ENCODE results near the gene SLC10A1.
A peak's percentile ranks its signal among the peaks of the same experiment; 100 is the strongest.

The SLC10A1 gene

DNA sequence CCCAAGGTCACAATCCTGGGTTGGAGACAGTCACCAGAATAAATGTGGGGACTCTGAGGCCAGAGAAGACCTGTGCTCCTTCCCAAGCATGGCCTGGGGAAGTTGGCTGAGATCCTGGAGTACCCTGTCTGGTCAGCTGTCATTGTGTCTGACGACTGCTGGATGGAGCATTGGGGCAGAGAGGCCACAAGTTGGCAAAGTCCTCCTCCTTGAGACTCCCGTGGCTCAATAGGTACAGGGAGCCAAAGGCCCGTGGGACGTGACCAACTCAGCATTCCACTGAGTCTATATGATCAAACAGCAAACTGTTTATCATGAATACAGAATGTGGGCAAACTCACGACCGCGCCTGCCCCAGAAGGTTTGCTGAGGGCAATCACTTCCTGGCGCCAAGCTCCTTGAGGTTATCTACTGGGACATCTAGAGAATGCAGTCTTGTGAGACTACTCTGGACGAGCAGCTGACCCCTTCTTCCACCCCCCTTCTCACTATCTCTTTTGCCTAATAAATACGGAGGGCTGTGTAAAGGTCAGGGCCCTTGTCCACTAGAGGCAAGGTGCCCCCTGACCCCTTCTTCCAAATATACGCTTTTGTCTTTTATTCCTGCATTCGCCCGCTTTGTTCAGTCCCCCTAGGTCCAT lies 14.3 kb upstream of the SLC10A1 start:
- no peak for DNase-seq (ENCODE audit: low read depth, low spot score)
- no peak overlapping the region for H3K27ac ChIP-seq

DNA sequence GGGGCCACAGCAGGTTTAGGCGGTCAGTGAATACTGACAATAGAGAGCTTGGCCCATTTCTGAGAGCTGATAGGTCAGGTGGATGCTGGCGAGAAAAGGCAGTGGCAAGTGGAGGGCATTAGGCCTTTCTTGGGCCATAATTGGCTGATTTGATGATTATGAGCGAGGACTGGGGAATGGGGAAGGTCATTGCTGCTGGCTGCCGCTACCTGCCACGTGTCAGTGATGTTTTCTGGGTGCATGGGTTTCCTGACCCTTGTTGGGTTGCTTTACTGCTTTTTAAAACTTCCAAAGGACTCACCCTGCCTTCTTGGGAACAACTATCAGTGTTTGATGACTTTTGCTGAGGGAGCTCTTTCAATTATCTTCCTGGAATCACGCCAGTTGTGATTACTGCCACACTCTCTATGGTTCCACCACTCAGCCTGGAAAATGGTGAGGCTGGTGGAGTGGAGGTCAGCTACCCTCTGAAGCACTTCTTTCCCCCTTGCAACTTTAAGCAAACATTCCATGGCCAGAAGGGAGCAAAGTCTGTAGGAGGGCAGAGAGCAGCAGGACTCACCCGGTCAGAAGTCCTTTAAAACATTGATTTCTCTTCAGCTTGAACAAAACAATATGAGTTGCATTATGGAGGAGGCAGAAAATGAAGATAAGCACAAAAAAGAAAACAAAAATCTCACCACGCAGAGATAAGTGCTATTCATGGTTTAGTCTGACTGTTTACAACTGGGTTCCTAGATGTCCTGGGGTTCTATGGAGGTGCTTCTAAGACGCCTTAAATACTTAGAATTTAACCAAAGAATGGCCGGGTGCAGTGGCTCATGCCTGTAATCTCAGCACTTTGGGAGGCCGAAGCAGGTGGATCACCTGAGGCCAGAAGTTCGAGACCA lies 12.1 kb upstream of the SLC10A1 start:
- no peak overlapping the region for H3K27ac ChIP-seq
- no peak for DNase-seq (ENCODE audit: low read depth, low spot score)

DNA sequence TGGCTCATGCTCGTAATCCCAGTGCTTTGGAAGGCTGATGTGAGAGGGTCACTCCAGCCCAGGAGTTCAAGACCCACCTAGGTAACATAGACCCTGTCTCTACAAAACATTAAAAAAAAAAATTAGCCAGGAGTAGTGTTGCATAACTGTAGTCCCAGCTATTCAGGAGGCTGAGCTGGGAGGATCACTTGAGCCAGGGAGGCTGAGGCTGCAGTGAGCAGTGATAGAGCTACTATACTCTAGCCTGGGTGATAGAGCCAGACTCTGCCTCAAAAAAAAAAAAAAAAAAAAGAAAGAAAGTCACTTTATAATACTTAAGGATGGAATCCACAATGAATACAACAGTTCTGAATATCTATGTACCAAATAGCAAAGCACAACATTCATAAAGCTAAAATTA lies 10.2 kb upstream of the SLC10A1 start:
- no peak for DNase-seq (ENCODE audit: low read depth, low spot score)
- H3K27ac ChIP-seq, result no peak overlapping the region

DNA sequence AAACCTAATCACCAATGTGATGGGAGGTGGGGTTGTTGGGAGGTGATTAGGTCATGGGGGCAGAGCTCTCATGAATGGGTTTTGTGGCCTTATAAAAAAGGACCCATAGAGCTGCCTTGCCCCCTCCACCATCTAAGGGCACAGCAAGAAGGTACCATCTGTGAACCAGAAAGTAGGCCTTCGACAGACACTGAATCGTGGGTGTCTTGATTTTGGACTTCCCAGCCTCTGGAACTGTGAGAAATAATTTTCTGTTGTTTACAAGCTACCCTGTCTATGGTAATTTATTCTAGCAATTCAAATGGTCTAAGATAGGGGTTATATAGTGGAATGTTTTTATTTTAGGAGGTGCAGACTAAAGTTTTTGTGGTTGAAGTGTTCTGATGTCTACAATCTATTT lies 7.9 kb upstream of the SLC10A1 start:
- no peak for DNase-seq (ENCODE audit: low read depth, low spot score)
- H3K27ac ChIP-seq, result no peak overlapping the region

DNA sequence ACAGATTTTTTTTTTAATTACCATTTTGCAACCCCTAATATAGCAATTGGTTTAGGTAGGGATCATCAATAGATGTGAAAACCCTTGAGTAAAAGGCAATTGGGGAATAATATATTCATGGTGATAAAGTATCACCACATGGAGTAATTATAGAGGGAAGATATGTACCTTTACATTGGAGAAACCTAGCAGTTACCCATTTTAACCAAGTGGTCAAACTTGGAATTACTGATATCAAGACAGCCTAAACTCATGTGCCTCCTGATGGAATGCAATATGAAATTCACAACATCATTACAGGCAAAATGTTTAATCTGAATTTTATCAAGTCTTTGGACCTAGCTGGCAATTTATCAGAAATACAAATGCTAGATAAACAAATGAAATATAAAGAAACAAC lies 6.7 kb upstream of the SLC10A1 start:
- no peak overlapping the region for H3K27ac ChIP-seq
- DNase-seq (ENCODE audit: low read depth, low spot score), result no peak

DNA sequence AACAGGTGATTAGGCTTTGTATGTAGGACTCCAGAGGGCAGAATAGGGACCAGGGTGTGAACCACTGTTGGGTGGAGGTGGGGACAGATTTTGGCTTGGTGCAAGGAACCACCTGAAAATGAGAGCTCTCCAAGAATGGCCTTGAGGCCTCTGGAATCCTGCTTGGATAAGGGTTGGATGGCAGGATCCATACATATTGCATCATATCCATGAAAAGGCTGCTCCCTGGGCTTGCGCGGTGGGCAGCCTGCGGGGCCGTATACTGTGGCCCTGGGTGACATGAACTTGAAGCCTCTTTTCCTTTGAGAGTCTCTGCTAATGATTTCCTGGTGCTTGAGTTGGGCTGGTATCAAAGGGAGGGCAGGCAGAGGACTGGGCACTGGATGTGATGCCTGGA lies 1.3 kb upstream of the SLC10A1 start:
- no peak for DNase-seq (ENCODE audit: low read depth, low spot score)
- H3K27ac ChIP-seq, result no peak overlapping the region

DNA sequence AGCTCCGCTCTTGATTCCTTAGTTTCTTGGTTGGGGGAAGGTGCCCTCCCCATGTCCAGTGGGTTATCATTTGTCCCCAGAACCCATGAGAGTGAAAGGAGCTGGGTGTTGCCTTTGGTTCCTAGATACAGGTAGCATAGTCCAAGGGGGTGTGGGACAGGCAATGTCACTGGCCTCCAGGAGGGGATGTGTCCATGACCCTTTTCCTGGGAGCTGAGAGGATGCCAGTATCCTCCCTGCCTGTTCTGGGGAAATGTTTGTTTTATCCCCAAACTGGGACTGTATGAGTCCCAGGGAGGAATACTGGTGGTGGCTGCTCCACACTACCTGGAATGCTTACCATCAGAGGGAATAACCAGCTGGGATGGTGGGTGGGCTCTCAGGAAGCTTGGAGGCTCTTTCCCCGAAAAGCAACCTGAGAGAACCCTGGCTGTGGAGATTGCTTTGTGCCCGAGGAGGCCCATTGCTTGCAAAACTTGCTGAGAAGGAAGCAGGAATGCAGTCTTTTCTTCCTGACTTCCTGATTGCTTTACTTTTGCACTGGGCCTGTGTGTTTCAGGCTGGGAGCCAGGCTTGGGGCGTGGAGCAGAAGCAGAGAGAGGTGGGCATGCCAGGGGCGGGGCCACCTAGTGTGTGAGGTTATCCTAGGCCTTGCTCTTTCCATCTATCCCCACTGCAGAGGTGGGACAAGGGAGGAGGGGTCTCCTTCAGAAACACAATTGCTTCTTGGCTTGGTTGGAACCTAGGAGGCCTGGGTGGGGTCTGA lies 715 bp upstream of the SLC10A1 start:
- no peak for DNase-seq (ENCODE audit: low read depth, low spot score)
- H3K27ac ChIP-seq, result no peak overlapping the region

DNA sequence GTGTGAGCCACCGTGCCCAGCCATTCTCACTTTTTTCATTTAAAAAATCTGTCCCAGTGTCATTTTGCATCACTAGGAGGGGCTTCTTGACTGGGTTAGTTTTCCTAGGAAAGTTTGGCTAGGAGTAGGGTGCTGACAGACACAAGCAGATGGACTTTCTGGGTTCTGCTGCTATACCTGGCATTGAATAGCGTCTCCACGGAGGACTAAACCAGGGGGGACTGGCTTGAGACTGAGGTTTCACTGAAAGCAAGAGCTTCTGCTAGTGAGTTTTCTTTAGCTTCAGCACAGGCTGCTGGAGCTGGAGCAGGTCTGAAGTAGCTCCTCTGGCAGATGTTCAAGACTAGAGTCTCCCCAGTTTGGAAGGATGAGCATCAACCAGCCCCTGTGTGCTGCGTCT lies 1.4 kb downstream of the SLC10A1 start:
- DNase-seq (ENCODE audit: low read depth, low spot score), result no peak
- H3K27ac ChIP-seq, result no peak overlapping the region

DNA sequence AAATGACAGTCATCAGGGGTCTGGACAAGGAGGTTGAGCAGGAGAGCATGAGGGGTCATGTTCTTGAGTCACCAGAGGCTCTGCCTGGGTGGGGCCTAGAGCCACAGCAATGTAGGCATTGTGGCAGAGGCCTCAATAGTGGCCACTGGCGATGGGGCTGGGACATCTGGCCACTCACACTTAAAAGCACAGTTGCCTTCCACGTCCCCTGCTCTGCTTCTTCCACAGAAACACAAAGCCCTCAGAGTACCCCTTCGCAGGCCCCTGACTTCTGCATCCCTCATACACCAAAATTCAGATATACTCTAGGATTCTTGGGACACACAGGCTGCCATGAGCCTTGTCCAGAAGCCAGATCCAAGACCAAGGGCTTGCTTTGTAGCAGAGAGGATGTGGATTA lies 2.2 kb downstream of the SLC10A1 start:
- DNase-seq (ENCODE audit: low read depth, low spot score), result no peak
- H3K27ac ChIP-seq, result no peak overlapping the region

DNA sequence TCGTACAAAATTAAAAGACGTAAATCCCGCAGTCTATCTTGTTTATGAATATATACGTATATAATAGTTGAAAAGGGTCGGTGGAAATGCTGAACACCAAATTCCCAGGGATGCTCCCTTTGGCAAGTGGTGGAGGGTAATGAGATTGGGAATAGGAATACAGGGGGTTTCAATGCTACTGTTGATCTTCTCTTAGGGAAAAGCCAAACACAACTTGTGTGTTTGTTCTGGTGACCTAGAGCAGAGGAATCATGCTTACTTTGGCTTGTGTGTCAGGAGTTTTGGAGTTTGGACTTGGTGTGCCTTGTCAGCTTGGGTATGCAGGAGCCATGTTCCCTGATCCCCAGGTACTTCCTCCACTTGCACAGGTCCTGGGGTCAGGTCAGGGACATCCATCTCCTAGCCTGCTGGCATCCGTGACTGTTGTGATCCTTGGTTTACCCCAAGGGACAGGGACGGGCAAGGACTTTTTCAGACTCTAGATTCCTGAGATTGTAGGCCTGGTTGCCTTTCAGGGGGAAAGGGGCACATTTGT lies 4.1 kb downstream of the SLC10A1 start:
- no peak overlapping the region for H3K27ac ChIP-seq
- no peak for DNase-seq (ENCODE audit: low read depth, low spot score)

DNA sequence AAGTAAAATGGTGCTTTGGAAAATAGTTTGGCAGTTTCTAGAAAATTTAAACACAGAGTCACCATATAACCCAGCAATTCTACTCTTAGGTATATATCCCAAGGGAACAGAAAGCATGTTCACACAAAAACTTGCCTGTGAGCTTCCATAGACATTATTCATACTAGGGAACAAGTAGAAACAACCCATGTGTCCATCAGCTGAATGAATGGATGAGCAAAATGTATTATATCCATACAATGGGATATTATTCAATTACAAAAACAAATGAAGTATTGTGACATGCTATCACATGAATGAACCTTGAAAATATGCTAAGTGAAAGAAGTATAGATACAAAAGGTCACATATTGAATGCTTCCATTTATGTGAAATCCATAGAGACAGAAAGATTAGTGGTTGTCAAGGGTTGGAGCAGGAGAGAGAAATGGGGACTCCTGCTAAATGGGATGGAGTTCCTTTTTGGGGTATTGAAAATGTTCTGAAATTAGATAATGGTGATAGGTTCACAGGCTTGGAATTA lies 7.9 kb downstream of the SLC10A1 start:
- peak; percentile 68 for DNase-seq (ENCODE audit: low read depth, low spot score)
- H3K27ac ChIP-seq, result peak overlapping the region; percentile 72

DNA sequence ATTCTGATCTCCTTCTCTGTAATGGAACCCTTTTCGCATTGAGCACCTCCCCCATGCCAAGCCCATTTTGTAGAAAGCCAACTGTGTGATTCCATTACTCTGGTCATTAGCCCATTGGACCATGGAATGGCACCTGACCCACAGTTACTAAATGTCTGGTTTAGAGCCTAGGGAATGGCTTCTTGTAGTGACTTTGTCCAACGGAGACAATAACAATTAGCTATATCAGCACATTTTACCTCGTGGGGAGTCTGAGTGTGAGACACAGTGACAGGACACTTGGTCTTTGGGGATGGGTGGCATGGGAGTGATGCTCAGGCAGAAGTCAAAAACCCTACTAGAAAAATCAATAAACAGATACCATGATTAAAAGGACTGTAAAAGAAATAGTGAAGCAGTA lies 10.4 kb downstream of the SLC10A1 start:
- H3K27ac ChIP-seq, result no peak overlapping the region
- no peak for DNase-seq (ENCODE audit: low read depth, low spot score)

DNA sequence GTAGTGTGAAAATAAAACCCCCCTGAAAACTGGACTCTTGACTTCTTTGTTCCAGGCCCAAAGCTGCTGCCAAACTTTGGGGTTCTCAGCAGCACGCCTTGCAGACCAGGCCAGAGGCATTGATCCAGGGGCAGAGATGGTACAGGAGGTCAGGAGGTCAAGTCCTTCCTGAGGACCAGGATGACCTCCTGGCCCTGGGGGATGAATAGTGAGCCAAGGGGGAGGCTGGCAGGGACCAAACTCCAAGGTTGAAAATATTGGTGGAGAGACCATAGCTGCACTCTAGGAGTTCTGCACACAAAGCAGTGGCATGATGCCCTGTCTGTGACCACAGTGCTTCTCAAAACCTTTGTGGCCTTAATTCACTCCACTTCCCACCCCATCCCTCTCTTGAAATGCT lies 12.1 kb downstream of the SLC10A1 start:
- DNase-seq (ENCODE audit: low read depth, low spot score), result no peak
- H3K27ac ChIP-seq, result no peak overlapping the region

DNA sequence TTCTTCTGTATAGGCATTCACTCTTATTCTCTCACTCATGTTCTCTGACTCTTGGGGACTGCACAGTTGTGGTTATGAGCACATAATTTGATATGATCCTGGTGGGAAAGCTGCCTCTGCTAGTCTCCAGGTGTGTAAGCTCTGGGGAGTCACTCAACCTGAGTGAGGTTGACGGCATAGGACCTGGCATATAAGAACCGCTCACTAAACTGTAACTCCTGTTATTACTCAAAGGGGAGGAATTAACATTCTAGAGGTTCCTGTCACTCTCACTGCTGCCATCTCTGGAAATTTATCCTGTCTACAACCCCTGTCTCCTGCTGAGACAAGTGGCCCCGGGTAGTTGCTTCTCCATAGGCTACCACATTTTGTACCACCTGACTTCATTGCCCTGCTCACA lies 16.1 kb downstream of the SLC10A1 start:
- no peak overlapping the region for H3K27ac ChIP-seq
- no peak for DNase-seq (ENCODE audit: low read depth, low spot score)

DNA sequence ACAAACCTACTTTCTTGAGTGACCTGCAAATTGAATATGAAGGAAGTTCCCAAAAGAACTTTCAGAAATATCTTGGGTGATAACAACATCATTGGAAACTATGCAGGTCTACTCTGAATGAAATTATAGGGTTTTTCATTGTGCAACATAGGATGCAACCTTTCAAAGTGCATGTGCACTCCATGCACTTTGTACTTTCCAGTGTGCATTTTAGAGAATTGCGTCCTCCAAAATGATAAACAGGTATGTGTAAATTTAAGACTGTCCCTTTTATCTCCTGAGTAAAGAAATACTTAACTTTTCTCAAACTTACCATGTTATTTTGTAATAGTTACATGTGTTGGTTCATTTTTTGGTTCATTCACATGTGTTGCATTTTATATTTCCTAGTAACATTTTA lies 16.9 kb downstream of the SLC10A1 start:
- DNase-seq (ENCODE audit: low read depth, low spot score), result no peak
- no peak overlapping the region for H3K27ac ChIP-seq

DNA sequence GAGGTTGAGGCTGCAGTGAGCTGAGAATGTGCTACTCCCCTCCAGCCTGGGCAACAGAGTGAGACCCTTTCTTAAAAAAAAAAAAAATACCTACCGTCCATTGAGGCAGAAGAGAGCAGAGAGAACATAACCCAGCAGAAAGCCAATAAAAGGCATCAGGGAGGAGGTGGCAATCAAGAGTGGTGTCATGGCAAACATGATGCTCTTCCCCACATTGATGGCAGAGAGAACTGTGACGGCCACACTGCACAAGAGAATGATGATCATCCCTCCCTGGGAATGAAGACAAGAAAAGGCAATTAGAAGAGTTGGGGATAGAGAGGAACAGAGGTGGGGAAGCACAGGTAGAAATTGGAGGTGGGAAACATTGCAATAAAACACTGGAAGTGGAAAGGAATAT lies 18.0 kb downstream of the SLC10A1 start:
- no peak for DNase-seq (ENCODE audit: low read depth, low spot score)
- no peak overlapping the region for H3K27ac ChIP-seq

DNA sequence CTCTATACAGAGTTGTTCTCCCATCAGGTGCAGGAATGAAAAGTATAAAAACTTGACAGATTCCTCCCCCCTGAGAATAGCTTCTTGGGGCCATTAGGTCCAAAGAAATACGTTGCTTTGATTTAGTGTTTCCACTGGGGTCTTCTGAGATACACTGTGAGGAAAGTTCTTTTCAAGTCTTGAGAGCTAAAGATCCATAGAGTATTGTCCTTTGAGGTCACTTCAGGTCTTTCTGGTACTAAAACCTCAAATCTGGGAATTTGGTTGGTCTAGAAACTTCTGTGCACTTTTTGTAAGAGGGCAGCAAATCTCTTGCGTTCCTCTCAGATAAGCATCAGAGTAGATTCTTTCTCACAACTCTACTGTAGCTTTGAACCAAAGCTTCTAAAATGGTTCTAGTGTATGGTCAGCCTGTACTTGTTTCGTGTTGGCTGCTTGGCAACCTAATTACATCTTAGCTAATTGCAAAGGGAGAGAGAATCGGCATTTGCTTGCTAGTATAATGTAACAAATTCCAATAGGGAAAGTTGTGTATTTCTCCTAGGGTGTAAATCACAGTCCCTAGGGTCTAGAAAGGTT lies 20.1 kb downstream of the SLC10A1 start:
- no peak overlapping the region for H3K27ac ChIP-seq
- DNase-seq (ENCODE audit: low read depth, low spot score), result no peak

DNA sequence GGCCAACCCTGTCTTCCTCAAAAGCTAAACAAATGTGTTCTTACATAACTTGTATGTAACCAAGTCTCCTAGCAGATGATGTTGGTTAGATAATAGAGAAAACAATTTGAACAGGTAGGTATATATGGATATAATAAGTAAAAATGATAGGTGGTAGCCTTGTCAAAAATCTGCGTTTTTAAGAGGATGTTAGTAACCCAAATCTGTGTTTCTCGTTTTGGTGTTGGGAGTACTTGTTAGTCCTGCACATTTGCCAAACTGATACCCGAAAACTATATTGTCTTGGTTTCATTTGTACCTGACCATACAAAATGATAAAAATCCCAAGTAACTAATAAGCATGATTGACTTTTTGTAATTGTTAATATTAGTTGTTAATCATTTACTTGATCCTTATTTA lies 22.0 kb downstream of the SLC10A1 start:
- no peak overlapping the region for H3K27ac ChIP-seq
- DNase-seq (ENCODE audit: low read depth, low spot score), result no peak

DNA sequence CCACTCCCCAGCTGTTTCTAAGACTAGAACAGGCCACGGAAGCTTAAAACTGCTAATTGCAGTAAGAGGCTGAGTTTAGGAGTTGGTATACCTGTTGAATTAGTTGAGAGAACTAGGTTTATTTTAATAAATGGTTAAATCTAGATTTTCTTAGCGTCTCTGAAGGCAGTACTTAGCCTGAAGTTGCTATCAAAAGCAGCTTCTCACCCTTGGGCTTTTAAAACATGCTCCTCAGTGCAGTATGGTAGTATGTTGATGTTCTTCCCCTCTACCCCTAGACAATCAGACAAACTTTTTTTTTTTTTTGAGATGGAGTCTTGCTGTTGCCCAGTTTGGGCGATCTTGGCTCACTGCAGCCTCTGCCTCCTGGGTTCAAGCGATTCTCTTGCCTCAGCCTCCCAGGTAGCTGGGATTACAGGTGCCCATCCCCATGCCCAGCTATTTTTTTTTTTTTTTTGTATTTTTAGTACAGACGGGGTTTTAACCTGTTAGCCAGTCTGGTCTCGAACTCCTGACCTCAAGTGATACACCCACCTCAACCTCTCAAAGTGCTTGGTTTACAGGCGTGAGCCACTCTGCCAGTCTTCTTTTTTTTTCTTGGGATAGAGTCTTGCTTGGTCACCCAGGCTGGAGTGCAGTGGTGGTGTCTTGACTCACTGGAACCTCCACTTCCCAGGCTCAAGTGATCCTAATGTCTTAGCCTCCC lies 23.3 kb downstream of the SLC10A1 start:
- no peak overlapping the region for H3K27ac ChIP-seq

More for the DNA sequence above, 23.3 kb downstream of the SLC10A1 start:
- DNase-seq (ENCODE audit: low read depth, low spot score), result no peak

All from epithelial cell of prostate (primary cell).